ENCODE data around the gene RFPL1. TPM values are rescaled to one million over a fixed set of nuclear protein-coding genes. Genes with fewer than 3 reads are reported as not detected.

The RFPL1 gene
- polyA plus RNA-seq, 10 donors, result 0.12 to 0.51 (median 0.42) TPM; not detected in 3

GRCh38 chr22:29442976-29443375 is 4.6 kb downstream of the RFPL1 start:
- no peak for DNase-seq

GRCh38 chr22:29443452-29443851 is 5.1 kb downstream of the RFPL1 start:
- DNase-seq, result no peak

- no peak for DNase-seq
Measured at GRCh38 chr22:29443861-29444792, 5.7 kb downstream of the RFPL1 start.

GRCh38 chr22:29445508-29445907 is 7.1 kb downstream of the RFPL1 start:
- DNase-seq, result no peak

GRCh38 chr22:29447906-29448305 is 9.5 kb downstream of the RFPL1 start:
- DNase-seq, result no peak

GRCh38 chr22:29449296-29449875 is 11.0 kb downstream of the RFPL1 start:
- no peak for DNase-seq

GRCh38 chr22:29450222-29450621 is 11.8 kb downstream of the RFPL1 start:
- DNase-seq, result no peak

- DNase-seq, result no peak
Measured at GRCh38 chr22:29451863-29452262, 13.5 kb downstream of the RFPL1 start.

- peak in 1 of 3 donors; percentile 26 for DNase-seq
Measured at GRCh38 chr22:29454276-29454675, 15.9 kb downstream of the RFPL1 start.

- DNase-seq, result peak in 2 of 3 donors; percentile 35 to 56
Measured at GRCh38 chr22:29456211-29456671, 17.9 kb downstream of the RFPL1 start.

- peak in 2 of 3 donors; percentile 7 to 23 for DNase-seq
Measured at GRCh38 chr22:29457730-29458129, 19.3 kb downstream of the RFPL1 start.

GRCh38 chr22:29458551-29458950 is 20.2 kb downstream of the RFPL1 start:
- DNase-seq, result no peak

GRCh38 chr22:29459773-29460172 is 21.4 kb downstream of the RFPL1 start:
- no peak for DNase-seq

GRCh38 chr22:29461263-29461662 is 22.9 kb downstream of the RFPL1 start:
- DNase-seq, result no peak

GRCh38 chr22:29463629-29464028 is 25.2 kb downstream of the RFPL1 start:
- DNase-seq, result no peak

GRCh38 chr22:29464581-29464980 is 26.2 kb downstream of the RFPL1 start:
- no peak for DNase-seq

- no peak for DNase-seq
Measured at GRCh38 chr22:29469755-29470154, 31.4 kb downstream of the RFPL1 start.

- peak in 2 of 3 donors; percentile 62 to 74 for DNase-seq
Measured at GRCh38 chr22:29470159-29470855, 31.9 kb downstream of the RFPL1 start.

GRCh38 chr22:29473001-29473400 is 34.6 kb downstream of the RFPL1 start:
- no peak for DNase-seq

GRCh38 chr22:29475550-29475949 is 37.2 kb downstream of the RFPL1 start:
- no peak for DNase-seq

- no peak for DNase-seq
Measured at GRCh38 chr22:29476116-29476515, 37.7 kb downstream of the RFPL1 start.

- DNase-seq, result peak in 1 of 3 donors; percentile 12
Measured at GRCh38 chr22:29477723-29478318, 39.4 kb downstream of the RFPL1 start.
